GM23338 (cell line): ENCODE data around the gene MAP3K4. TPM values are rescaled to one million over a fixed set of nuclear protein-coding genes. Genes with fewer than 3 reads are reported as not detected.

Experiments
- ATAC-seq: fragments of 200-7000 bp; cut with Tn5 transposase; 3 replicates; pipeline ENCODE4 v1.9.1; 2020
- DNase-seq: peaks from one replicate; pipeline ENCODE4 v3.0.0-alpha.2; 2015; ENCODE audit warnings: low spot score
- H2AFZ ChIP-seq: fragments of 200-600 bp; sonication (generic); 2 replicates; pipeline ENCODE4 v1.8.0; 2016; ENCODE audit warnings: antibody characterized with exemption, mild to moderate bottlenecking, moderate library complexity
- H3F3A ChIP-seq: fragments of 200-600 bp; sonication (generic); replicated peaks from 2 replicates; pipeline ENCODE4 v1.8.0; 2017; ENCODE audit warnings: antibody characterized with exemption, mixed run types, low read depth
- H3K27ac ChIP-seq: fragments of 200-600 bp; sonication (generic); 2 replicates; pipeline ENCODE4 v1.6.1; 2016; ENCODE audit warnings: low read depth
- H3K27me3 ChIP-seq: fragments of 200-600 bp; sonication (generic); 2 replicates; pipeline ENCODE4 v1.8.0; 2016; ENCODE audit warnings: mild to moderate bottlenecking, mixed run types, moderate library complexity; ENCODE audit not compliant: insufficient read depth
- H3K36me3 ChIP-seq: fragments of 200-600 bp; sonication (generic); 2 replicates; pipeline ENCODE4 v1.8.0; 2016; ENCODE audit warnings: mild to moderate bottlenecking; ENCODE audit not compliant: insufficient read depth
- H3K4me1 ChIP-seq: fragments of 200-600 bp; sonication (generic); 2 replicates; pipeline ENCODE4 v1.8.0; 2016; ENCODE audit warnings: mild to moderate bottlenecking, moderate library complexity; ENCODE audit not compliant: insufficient read depth
- H3K4me2 ChIP-seq: fragments of 200-600 bp; sonication (generic); 2 replicates; pipeline ENCODE4 v1.7.1; 2017; ENCODE audit warnings: mixed run types
- H3K4me3 ChIP-seq: fragments of 200-600 bp; sonication (generic); 2 replicates; pipeline ENCODE4 v1.6.1; 2016; ENCODE audit warnings: mixed run types
- H3K79me2 ChIP-seq: fragments of 200-600 bp; sonication (generic); replicated peaks from 2 replicates; pipeline ENCODE4 v1.8.0; 2017; ENCODE audit warnings: mild to moderate bottlenecking; ENCODE audit not compliant: insufficient read depth
- H3K9me2 ChIP-seq: fragments of 200-600 bp; sonication (generic); 2 replicates; pipeline ENCODE4 v1.8.0; 2017; ENCODE audit not compliant: insufficient read depth
- H4K20me1 ChIP-seq: fragments of 200-600 bp; sonication (generic); replicated peaks from 2 replicates; pipeline ENCODE4 v1.8.0; 2017; ENCODE audit warnings: mild to moderate bottlenecking; ENCODE audit not compliant: insufficient read depth
- H3K27ac Mint-ChIP-seq: 2 replicates; pipeline ENCODE4 v1.8.0; 2020; ENCODE audit warnings: inconsistent platforms, mild to moderate bottlenecking, moderate library complexity, mixed read lengths
- H3K27me3 Mint-ChIP-seq: 3 replicates; pipeline ENCODE4 v1.8.0; 2022; ENCODE audit warnings: low read depth, mild to moderate bottlenecking, moderate library complexity, mixed read lengths, inconsistent platforms; ENCODE audit not compliant: insufficient read depth, poor library complexity
- H3K36me3 Mint-ChIP-seq: 3 replicates; pipeline ENCODE4 v1.8.0; 2021; ENCODE audit warnings: low read depth, mild to moderate bottlenecking, inconsistent platforms, moderate library complexity, mixed read lengths
- H3K4me1 Mint-ChIP-seq: 3 replicates; pipeline ENCODE4 v1.8.0; 2020; ENCODE audit warnings: mild to moderate bottlenecking, inconsistent platforms, mixed read lengths
- H3K4me3 Mint-ChIP-seq: 3 replicates; pipeline ENCODE4 v1.8.0; 2021; ENCODE audit warnings: moderate library complexity, mild to moderate bottlenecking, inconsistent platforms, mixed read lengths
- H3K9me3 Mint-ChIP-seq: 3 replicates; pipeline ENCODE4 v1.8.0; 2020; ENCODE audit warnings: moderate library complexity, mild to moderate bottlenecking, inconsistent platforms, mixed read lengths
- EZH2 ChIP-seq: fragments of 200-600 bp; sonication (generic); IDR thresholded peaks from one replicate; pipeline ENCODE4 v1.8.0; 2017; ENCODE audit warnings: antibody characterized with exemption, mild to moderate bottlenecking, low read depth; ENCODE audit not compliant: unreplicated experiment
- EZH2phosphoT487 ChIP-seq: fragments of 200-600 bp; sonication (generic); IDR thresholded peaks from one replicate; pipeline ENCODE4 v1.8.1; 2018; ENCODE audit warnings: antibody characterized with exemption; ENCODE audit not compliant: unreplicated experiment
- STAT1 ChIP-seq: IDR thresholded peaks from one replicate; pipeline ENCODE4 v1.6.1; 2016; ENCODE audit warnings: antibody characterized with exemption; ENCODE audit not compliant: unreplicated experiment
- ZNF114 ChIP-seq: fragments of 250-450 bp; sonication (Bioruptor Pico); IDR thresholded peaks from 2 replicates; pipeline ENCODE4 v1.5.0; 2020; ENCODE audit warnings: mild to moderate bottlenecking, moderate library complexity
- ZNF331 ChIP-seq: fragments of 250-450 bp; sonication (Bioruptor Pico); IDR thresholded peaks from 2 replicates; pipeline ENCODE4 v1.5.0; 2020; ENCODE audit warnings: low read depth, mild to moderate bottlenecking, moderate library complexity
- polyA plus RNA-seq: library from polyadenylated mRNA; unstranded; fragments of >200 nt; fragmentation: Nextera tagmentation; extraction: Ambion mirVana; gene quantifications from 2 replicates; pipeline ENCODE4 v1.2.1, GENCODE V29; 2016
- total RNA-seq: library from RNA; depleted of rRNA; stranded (reverse); fragments of >200 nt; shearing (Covaris generic); gene quantifications from 2 replicates; pipeline ENCODE4 v1.2.3, GENCODE V29; 2014
- TF ChIP-seq, protein P1 (sequence below), 2 experiments: fragments of 200-600 bp in 1 of 2; sonication (generic) in 1 of 2; conservative IDR thresholded peaks; 2 replicates each; pipeline versions ENCODE4 v1.5.1 to v1.6.1; 2016 to 2017; ENCODE audit warnings: antibody characterized with exemption in 2 of 2, low read depth in 2 of 2, mild to moderate bottlenecking in 2 of 2, moderate library complexity in 1 of 2
- TF ChIP-seq, protein P2 (sequence below): fragments of 250-450 bp; sonication (Bioruptor Pico); IDR thresholded peaks from 2 replicates; pipeline ENCODE4 v1.5.0; 2020; ENCODE audit warnings: mild to moderate bottlenecking, moderate library complexity

MAP3K4 gene
- total and polyA plus RNA-seq, 2 experiments from 2014 or later = 44.4 to 48.8 TPM

DNA sequence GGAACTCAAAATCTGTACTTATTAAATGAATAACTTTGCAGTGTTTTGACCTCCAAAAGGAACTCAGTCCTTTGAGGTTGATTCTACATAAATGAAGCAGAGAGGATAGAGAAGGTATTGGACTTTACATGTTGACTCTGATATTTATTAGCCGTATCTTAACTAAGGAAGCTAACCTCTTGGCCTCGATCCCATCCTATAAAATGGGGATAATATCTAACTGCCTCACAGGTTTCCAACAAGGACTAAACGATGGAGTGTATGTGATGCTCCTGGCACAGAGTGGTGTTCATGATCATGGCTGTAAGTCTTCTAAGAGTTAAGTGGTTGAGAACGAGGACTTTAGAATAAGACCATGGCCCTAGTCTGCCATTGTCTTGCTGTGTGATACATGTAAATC, 24.2 kb upstream of the MAP3K4 start (continued):
- TF ChIP-seq, protein P1, sequence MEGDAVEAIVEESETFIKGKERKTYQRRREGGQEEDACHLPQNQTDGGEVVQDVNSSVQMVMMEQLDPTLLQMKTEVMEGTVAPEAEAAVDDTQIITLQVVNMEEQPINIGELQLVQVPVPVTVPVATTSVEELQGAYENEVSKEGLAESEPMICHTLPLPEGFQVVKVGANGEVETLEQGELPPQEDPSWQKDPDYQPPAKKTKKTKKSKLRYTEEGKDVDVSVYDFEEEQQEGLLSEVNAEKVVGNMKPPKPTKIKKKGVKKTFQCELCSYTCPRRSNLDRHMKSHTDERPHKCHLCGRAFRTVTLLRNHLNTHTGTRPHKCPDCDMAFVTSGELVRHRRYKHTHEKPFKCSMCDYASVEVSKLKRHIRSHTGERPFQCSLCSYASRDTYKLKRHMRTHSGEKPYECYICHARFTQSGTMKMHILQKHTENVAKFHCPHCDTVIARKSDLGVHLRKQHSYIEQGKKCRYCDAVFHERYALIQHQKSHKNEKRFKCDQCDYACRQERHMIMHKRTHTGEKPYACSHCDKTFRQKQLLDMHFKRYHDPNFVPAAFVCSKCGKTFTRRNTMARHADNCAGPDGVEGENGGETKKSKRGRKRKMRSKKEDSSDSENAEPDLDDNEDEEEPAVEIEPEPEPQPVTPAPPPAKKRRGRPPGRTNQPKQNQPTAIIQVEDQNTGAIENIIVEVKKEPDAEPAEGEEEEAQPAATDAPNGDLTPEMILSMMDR (conservative IDR thresholded peaks at IDR 0.05; ENCODE audit: low read depth in 2 of 2) = no peak
- no peak for TF ChIP-seq EZH2phosphoT487

DNA sequence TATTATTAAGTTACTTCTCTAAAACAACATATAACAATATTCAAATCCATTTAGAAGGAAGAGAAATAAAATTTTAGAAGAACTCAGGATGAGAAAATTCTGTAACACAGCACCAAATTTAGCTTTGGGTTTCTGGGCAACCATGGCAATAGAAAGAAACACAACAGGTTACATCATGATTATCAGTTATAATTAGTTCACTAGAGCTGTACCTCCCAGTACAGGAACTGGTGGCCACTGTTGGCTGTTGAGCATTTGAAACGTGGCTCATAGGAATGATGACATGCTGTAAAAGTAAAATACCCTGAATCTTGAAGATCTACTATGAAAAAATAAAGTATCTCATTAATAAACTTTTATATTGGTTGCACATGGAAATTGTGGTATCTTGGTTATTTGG, 23.7 kb upstream of the MAP3K4 start:
- ATAC-seq (no peak), DNase-seq (no peak)
- no peak overlapping the region for H2AFZ ChIP-seq
- no peaks in the 10 kb centered on the region; the same call in 2 of the 3 replicates for H3K4me1 Mint-ChIP-seq
- H3F3A ChIP-seq = no peaks in the 10 kb centered on the region
- peaks cover 1% of the 10 kb centered on the region for H3K27me3 Mint-ChIP-seq
- no peak overlapping the region for H3K4me3 ChIP-seq
- H4K20me1 ChIP-seq = no peaks in the 10 kb centered on the region
- no peaks in the 10 kb centered on the region for H3K36me3 Mint-ChIP-seq
- H3K36me3 ChIP-seq = no peaks in the 10 kb centered on the region
- H3K9me3 Mint-ChIP-seq = no peaks in the 10 kb centered on the region
- no peaks in the 10 kb centered on the region for H3K79me2 ChIP-seq
- no peaks in the 10 kb centered on the region for H3K4me1 ChIP-seq
- no peak overlapping the region for H3K4me2 ChIP-seq
- no peak overlapping the region for H3K4me3 Mint-ChIP-seq
- no peaks in the 10 kb centered on the region for H3K27me3 ChIP-seq
- H3K9me2 ChIP-seq = 0 out of 2 replicates have a peak, but pooled peaks cover 5% of the 10 kb centered on the region
- no peak overlapping the region for H3K27ac ChIP-seq
- TF ChIP-seq, protein P2, sequence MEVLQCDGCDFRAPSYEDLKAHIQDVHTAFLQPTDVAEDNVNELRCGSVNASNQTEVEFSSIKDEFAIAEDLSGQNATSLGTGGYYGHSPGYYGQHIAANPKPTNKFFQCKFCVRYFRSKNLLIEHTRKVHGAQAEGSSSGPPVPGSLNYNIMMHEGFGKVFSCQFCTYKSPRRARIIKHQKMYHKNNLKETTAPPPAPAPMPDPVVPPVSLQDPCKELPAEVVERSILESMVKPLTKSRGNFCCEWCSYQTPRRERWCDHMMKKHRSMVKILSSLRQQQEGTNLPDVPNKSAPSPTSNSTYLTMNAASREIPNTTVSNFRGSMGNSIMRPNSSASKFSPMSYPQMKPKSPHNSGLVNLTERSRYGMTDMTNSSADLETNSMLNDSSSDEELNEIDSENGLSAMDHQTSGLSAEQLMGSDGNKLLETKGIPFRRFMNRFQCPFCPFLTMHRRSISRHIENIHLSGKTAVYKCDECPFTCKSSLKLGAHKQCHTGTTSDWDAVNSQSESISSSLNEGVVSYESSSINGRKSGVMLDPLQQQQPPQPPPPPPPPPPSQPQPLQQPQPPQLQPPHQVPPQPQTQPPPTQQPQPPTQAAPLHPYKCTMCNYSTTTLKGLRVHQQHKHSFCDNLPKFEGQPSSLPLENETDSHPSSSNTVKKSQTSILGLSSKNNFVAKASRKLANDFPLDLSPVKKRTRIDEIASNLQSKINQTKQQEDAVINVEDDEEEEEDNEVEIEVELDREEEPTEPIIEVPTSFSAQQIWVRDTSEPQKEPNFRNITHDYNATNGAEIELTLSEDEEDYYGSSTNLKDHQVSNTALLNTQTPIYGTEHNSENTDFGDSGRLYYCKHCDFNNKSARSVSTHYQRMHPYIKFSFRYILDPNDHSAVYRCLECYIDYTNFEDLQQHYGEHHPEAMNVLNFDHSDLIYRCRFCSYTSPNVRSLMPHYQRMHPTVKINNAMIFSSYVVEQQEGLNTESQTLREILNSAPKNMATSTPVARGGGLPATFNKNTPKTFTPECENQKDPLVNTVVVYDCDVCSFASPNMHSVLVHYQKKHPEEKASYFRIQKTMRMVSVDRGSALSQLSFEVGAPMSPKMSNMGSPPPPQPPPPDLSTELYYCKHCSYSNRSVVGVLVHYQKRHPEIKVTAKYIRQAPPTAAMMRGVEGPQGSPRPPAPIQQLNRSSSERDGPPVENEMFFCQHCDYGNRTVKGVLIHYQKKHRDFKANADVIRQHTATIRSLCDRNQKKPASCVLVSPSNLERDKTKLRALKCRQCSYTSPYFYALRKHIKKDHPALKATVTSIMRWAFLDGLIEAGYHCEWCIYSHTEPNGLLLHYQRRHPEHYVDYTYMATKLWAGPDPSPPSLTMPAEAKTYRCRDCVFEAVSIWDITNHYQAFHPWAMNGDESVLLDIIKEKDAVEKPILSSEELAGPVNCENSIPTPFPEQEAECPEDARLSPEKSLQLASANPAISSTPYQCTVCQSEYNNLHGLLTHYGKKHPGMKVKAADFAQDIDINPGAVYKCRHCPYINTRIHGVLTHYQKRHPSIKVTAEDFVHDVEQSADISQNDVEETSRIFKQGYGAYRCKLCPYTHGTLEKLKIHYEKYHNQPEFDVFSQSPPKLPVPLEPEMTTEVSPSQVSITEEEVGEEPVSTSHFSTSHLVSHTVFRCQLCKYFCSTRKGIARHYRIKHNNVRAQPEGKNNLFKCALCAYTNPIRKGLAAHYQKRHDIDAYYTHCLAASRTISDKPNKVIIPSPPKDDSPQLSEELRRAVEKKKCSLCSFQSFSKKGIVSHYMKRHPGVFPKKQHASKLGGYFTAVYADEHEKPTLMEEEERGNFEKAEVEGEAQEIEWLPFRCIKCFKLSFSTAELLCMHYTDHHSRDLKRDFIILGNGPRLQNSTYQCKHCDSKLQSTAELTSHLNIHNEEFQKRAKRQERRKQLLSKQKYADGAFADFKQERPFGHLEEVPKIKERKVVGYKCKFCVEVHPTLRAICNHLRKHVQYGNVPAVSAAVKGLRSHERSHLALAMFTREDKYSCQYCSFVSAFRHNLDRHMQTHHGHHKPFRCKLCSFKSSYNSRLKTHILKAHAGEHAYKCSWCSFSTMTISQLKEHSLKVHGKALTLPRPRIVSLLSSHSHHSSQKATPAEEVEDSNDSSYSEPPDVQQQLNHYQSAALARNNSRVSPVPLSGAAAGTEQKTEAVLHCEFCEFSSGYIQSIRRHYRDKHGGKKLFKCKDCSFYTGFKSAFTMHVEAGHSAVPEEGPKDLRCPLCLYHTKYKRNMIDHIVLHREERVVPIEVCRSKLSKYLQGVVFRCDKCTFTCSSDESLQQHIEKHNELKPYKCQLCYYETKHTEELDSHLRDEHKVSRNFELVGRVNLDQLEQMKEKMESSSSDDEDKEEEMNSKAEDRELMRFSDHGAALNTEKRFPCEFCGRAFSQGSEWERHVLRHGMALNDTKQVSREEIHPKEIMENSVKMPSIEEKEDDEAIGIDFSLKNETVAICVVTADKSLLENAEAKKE (CRISPR knock-in tag) = no peak
- TF ChIP-seq STAT1 (no peak), EZH2 (no peak), ZNF114 (CRISPR knock-in tag) (no peak), ZNF331 (CRISPR knock-in tag) (no peak)
- H3K27ac Mint-ChIP-seq = no peak overlapping the region
